HepG2 (cell line): ENCODE data around the gene HNRNPUL1. TPM values are rescaled to one million over a fixed set of nuclear protein-coding genes. Genes with fewer than 3 reads are reported as not detected.

Experiments used
- CENPX ChIP-seq: sonication (generic); formaldehyde crosslinking; IDR thresholded peaks from 2 replicates; pipeline ENCODE4 v1.9.0; 2021; ENCODE audit warnings: mild to moderate bottlenecking, missing genetic modification reagents, moderate library complexity
- DMAP1 ChIP-seq: IDR thresholded peaks from 2 replicates; pipeline ENCODE4 v1.6.1; 2016
- HMG20A ChIP-seq: IDR thresholded peaks from 2 replicates; pipeline ENCODE4 v1.6.1; 2016; ENCODE audit warnings: borderline replicate concordance
- HNRNPLL ChIP-seq: fragments of 200-400 bp; formaldehyde crosslinking; IDR thresholded peaks from 2 replicates; pipeline ENCODE4 v1.6.1; 2017; ENCODE audit warnings: mild to moderate bottlenecking, low read depth, low read length; ENCODE audit not compliant: poor library complexity, severe bottlenecking
- KDM1A ChIP-seq: IDR thresholded peaks from 2 replicates; pipeline ENCODE4 v1.6.1; 2016; ENCODE audit warnings: missing compliant biosample characterization
- SAP130 ChIP-seq: IDR thresholded peaks from 2 replicates; pipeline ENCODE4 v1.6.1; 2016; ENCODE audit warnings: low read depth
- SIX1 ChIP-seq: sonication (generic); formaldehyde crosslinking; IDR thresholded peaks from 2 replicates; pipeline ENCODE4 v1.4.0; 2020; ENCODE audit warnings: missing genetic modification reagents, borderline replicate concordance
- THAP11 ChIP-seq: IDR thresholded peaks from 2 replicates; pipeline ENCODE4 v1.6.1; 2016; ENCODE audit warnings: missing biosample characterization, missing genetic modification reagents
- ZNF160 ChIP-seq: sonication (generic); formaldehyde crosslinking; IDR thresholded peaks from 2 replicates; pipeline ENCODE4 v1.8.0; 2022; ENCODE audit warnings: mild to moderate bottlenecking, inconsistent platforms, missing genetic modification reagents
- ZNF75D ChIP-seq: sonication (generic); formaldehyde crosslinking; IDR thresholded peaks from 2 replicates; pipeline ENCODE4 v1.8.1; 2023; ENCODE audit warnings: missing genetic modification reagents, mild to moderate bottlenecking, borderline replicate concordance
- ZNF780A ChIP-seq: sonication (generic); formaldehyde crosslinking; IDR thresholded peaks from 2 replicates; pipeline ENCODE4 v1.8.0; 2022; ENCODE audit warnings: mild to moderate bottlenecking, missing genetic modification reagents, moderate library complexity
- polyA plus RNA-seq, 8 experiments: library from polyadenylated mRNA; depleted of rRNA in 3 of 8; stranded (reverse) in 7 of 8; unstranded in 1 of 8; fragments of >200 nt; fragmentation: Illumina TruSeq in 4 of 8; extraction: Trizol in 4 of 8; gene quantifications; 2 replicates each; pipeline versions ENCODE4 v1.2.1 to v1.2.3, GENCODE V29; 2011 to 2016; ENCODE audit warnings: low read depth in 4 of 8, missing spikeins in 1 of 8, mixed read lengths in 1 of 8; ENCODE audit not compliant: insufficient read depth in 1 of 8
- total RNA-seq, 5 experiments: library from RNA; depleted of rRNA; stranded (reverse); fragments of >200 nt; fragmentation: Illumina TruSeq; extraction: Trizol; gene quantifications; 2 replicates each; pipeline ENCODE4 v1.2.3, GENCODE V29; 2016; ENCODE audit warnings: low read depth in 1 of 5
- TF ChIP-seq, protein P1 (sequence below): sonication (generic); formaldehyde crosslinking; IDR thresholded peaks from 2 replicates; pipeline ENCODE4 v1.5.1; 2020; ENCODE audit warnings: mild to moderate bottlenecking, missing genetic modification reagents, moderate library complexity
- TF ChIP-seq, protein P2 (sequence below): sonication (generic); formaldehyde crosslinking; IDR thresholded peaks from 2 replicates; pipeline ENCODE4; 2020; ENCODE audit warnings: missing genetic modification reagents, mild to moderate bottlenecking, borderline replicate concordance
- TF ChIP-seq, protein P3 (sequence below): sonication (generic); formaldehyde crosslinking; IDR thresholded peaks from 2 replicates; pipeline ENCODE4 v1.8.1; 2022; ENCODE audit warnings: low read depth, mild to moderate bottlenecking, missing genetic modification reagents

HNRNPUL1 gene
- total and polyA plus RNA-seq, 2 of the 13 experiments (the other 11 are each of a cell fraction or from before 2014, with no cell fraction given) = 30.9 to 81.7 TPM

DNA sequence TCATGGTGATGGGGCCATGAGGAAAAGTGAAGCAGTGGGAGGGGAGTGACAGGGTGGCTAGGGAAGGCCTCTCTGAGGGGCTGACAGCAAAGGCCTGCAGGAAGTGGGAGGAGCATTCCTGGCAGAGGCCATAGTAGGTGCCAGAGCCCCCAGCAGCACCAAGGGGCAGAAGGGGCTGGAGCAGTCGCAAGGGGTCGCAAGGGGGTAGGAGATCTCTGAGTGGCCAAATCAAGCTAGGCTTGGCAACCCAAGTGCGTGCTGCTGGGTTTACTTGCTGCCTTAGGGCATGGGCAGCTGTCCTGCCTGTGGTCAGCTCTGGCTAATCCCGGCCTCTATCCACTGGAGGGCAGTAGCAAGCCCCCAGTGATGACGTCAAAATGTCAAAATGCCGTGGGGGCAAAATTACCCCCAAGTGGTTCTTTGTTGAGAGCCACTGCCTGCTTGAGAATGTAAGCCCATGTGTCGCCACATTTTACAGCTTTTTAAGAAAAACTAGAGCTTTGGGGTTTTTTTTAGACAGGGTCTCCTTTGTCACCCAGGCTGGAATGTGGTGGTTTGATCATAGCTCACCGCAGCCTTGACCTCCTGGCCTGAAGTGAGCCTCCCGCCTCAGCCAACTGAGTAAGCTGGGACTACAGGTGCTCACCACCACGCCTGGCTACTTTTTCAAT is 57.6 kb downstream of the HNRNPUL1 start (continued):
- no peak for TF ChIP-seq ZNF160 (CRISPR knock-in tag)
- no peak for TF ChIP-seq ZNF75D (CRISPR knock-in tag)
- TF ChIP-seq HNRNPLL = no peak
- peak; percentile 23; the same call in 1 of the 2 replicates for TF ChIP-seq DMAP1 (CRISPR knock-in tag)
- peak; percentile 51 for TF ChIP-seq SAP130 (CRISPR knock-in tag)
- TF ChIP-seq THAP11 = peak; percentile 43; the same call in 1 of the 2 replicates
- TF ChIP-seq, protein P1, sequence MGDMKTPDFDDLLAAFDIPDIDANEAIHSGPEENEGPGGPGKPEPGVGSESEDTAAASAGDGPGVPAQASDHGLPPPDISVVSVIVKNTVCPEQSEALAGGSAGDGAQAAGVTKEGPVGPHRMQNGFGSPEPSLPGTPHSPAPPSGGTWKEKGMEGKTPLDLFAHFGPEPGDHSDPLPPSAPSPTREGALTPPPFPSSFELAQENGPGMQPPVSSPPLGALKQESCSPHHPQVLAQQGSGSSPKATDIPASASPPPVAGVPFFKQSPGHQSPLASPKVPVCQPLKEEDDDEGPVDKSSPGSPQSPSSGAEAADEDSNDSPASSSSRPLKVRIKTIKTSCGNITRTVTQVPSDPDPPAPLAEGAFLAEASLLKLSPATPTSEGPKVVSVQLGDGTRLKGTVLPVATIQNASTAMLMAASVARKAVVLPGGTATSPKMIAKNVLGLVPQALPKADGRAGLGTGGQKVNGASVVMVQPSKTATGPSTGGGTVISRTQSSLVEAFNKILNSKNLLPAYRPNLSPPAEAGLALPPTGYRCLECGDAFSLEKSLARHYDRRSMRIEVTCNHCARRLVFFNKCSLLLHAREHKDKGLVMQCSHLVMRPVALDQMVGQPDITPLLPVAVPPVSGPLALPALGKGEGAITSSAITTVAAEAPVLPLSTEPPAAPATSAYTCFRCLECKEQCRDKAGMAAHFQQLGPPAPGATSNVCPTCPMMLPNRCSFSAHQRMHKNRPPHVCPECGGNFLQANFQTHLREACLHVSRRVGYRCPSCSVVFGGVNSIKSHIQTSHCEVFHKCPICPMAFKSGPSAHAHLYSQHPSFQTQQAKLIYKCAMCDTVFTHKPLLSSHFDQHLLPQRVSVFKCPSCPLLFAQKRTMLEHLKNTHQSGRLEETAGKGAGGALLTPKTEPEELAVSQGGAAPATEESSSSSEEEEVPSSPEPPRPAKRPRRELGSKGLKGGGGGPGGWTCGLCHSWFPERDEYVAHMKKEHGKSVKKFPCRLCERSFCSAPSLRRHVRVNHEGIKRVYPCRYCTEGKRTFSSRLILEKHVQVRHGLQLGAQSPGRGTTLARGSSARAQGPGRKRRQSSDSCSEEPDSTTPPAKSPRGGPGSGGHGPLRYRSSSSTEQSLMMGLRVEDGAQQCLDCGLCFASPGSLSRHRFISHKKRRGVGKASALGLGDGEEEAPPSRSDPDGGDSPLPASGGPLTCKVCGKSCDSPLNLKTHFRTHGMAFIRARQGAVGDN (CRISPR knock-in tag) = peak; percentile 74
- TF ChIP-seq HMG20A (CRISPR knock-in tag) = peak; percentile 20; the same call in 1 of the 2 replicates
- TF ChIP-seq, protein P2, sequence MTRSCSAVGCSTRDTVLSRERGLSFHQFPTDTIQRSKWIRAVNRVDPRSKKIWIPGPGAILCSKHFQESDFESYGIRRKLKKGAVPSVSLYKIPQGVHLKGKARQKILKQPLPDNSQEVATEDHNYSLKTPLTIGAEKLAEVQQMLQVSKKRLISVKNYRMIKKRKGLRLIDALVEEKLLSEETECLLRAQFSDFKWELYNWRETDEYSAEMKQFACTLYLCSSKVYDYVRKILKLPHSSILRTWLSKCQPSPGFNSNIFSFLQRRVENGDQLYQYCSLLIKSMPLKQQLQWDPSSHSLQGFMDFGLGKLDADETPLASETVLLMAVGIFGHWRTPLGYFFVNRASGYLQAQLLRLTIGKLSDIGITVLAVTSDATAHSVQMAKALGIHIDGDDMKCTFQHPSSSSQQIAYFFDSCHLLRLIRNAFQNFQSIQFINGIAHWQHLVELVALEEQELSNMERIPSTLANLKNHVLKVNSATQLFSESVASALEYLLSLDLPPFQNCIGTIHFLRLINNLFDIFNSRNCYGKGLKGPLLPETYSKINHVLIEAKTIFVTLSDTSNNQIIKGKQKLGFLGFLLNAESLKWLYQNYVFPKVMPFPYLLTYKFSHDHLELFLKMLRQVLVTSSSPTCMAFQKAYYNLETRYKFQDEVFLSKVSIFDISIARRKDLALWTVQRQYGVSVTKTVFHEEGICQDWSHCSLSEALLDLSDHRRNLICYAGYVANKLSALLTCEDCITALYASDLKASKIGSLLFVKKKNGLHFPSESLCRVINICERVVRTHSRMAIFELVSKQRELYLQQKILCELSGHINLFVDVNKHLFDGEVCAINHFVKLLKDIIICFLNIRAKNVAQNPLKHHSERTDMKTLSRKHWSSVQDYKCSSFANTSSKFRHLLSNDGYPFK (CRISPR knock-in tag) = no peak
- TF ChIP-seq KDM1A (CRISPR knock-in tag) = no peak
- TF ChIP-seq, protein P3, sequence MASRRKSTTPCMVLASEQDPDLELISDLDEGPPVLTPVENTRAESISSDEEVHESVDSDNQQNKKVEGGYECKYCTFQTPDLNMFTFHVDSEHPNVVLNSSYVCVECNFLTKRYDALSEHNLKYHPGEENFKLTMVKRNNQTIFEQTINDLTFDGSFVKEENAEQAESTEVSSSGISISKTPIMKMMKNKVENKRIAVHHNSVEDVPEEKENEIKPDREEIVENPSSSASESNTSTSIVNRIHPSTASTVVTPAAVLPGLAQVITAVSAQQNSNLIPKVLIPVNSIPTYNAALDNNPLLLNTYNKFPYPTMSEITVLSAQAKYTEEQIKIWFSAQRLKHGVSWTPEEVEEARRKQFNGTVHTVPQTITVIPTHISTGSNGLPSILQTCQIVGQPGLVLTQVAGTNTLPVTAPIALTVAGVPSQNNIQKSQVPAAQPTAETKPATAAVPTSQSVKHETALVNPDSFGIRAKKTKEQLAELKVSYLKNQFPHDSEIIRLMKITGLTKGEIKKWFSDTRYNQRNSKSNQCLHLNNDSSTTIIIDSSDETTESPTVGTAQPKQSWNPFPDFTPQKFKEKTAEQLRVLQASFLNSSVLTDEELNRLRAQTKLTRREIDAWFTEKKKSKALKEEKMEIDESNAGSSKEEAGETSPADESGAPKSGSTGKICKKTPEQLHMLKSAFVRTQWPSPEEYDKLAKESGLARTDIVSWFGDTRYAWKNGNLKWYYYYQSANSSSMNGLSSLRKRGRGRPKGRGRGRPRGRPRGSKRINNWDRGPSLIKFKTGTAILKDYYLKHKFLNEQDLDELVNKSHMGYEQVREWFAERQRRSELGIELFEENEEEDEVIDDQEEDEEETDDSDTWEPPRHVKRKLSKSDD (CRISPR knock-in tag) = 0 out of 2 replicates have a peak, but pooled peaks have one; percentile 27
- TF ChIP-seq ZNF780A = no peak
- no peak for TF ChIP-seq CENPX
- TF ChIP-seq SIX1 (CRISPR knock-in tag) = 0 out of 2 replicates have a peak, but pooled peaks have one; percentile 17
